HEK293 (cell line): ENCODE data around the gene PIP5K1C.
"Not testable (repeated sequence)": the region's sequence is repeated elsewhere in the genome, so short reads cannot be mapped to it uniquely, and the experiment has no call there.

Experiments used
- AEBP2 ChIP-seq: fragments of 450-650 bp; formaldehyde crosslinking; IDR thresholded peaks from 2 replicates; pipeline ENCODE4 v1.5.1; 2016; ENCODE audit warnings: missing biosample characterization, missing genetic modification characterization, borderline replicate concordance
- CTCF ChIP-seq: fragments of 450-650 bp; formaldehyde crosslinking; IDR thresholded peaks from 2 replicates; pipeline ENCODE4 v1.5.1; 2016; ENCODE audit warnings: missing biosample characterization, missing genetic modification characterization
- GLIS2 ChIP-seq: fragments of 450-650 bp; formaldehyde crosslinking; IDR thresholded peaks from 2 replicates; pipeline ENCODE4 v1.5.1; 2016; ENCODE audit warnings: missing biosample characterization, missing genetic modification characterization
- HIC1 ChIP-seq: fragments of 450-650 bp; formaldehyde crosslinking; IDR thresholded peaks from 2 replicates; pipeline ENCODE4 v1.5.1; 2016; ENCODE audit warnings: missing biosample characterization, missing genetic modification characterization
- REPIN1 ChIP-seq: fragments of 450-650 bp; formaldehyde crosslinking; IDR thresholded peaks from 2 replicates; pipeline ENCODE4 v1.5.1; 2017; ENCODE audit warnings: missing biosample characterization, missing genetic modification characterization, low read depth
- YY1 ChIP-seq: fragments of 450-650 bp; formaldehyde crosslinking; IDR thresholded peaks from 2 replicates; pipeline ENCODE4 v1.5.1; 2018; ENCODE audit warnings: missing biosample characterization, missing genetic modification characterization
- ZIC2 ChIP-seq: fragments of 450-650 bp; formaldehyde crosslinking; IDR thresholded peaks from 2 replicates; pipeline ENCODE4 v1.5.1; 2016; ENCODE audit warnings: missing biosample characterization, missing genetic modification characterization
- ZNF121 ChIP-seq: fragments of 450-650 bp; formaldehyde crosslinking; IDR thresholded peaks from 2 replicates; pipeline ENCODE4 v1.5.1; 2016; ENCODE audit warnings: missing biosample characterization, missing genetic modification characterization
- ZNF18 ChIP-seq: fragments of 450-650 bp; formaldehyde crosslinking; IDR thresholded peaks from 2 replicates; pipeline ENCODE4 v1.5.1; 2016; ENCODE audit warnings: missing biosample characterization, missing genetic modification characterization
- ZNF362 ChIP-seq: fragments of 450-650 bp; formaldehyde crosslinking; IDR thresholded peaks from 2 replicates; pipeline ENCODE4 v1.5.1; 2016; ENCODE audit warnings: missing biosample characterization, missing genetic modification characterization
- ZNF707 ChIP-seq: fragments of 450-650 bp; formaldehyde crosslinking; IDR thresholded peaks from 2 replicates; pipeline ENCODE4 v1.5.1; 2016; ENCODE audit warnings: missing biosample characterization, missing genetic modification characterization
- ZSCAN18 ChIP-seq: fragments of 450-650 bp; formaldehyde crosslinking; IDR thresholded peaks from 2 replicates; pipeline ENCODE4 v1.5.1; 2016; ENCODE audit warnings: missing biosample characterization, missing genetic modification characterization

GRCh38 chr19:3666545-3666856, 33.8 kb downstream of the PIP5K1C start:
- not testable (repeated sequence) for TF ChIP-seq ZNF121 (tag by site-specific recombination); REPIN1 (tag by site-specific recombination); GLIS2 (tag by site-specific recombination); YY1 (tag by site-specific recombination); ZSCAN18 (tag by site-specific recombination); HIC1 (tag by site-specific recombination); CTCF (tag by site-specific recombination); AEBP2 (tag by site-specific recombination); ZNF707 (tag by site-specific recombination); ZNF18 (tag by site-specific recombination); ZNF362 (tag by site-specific recombination); ZIC2
